ENCODE data around the gene SLC22A14. TPM values are rescaled to one million over a fixed set of nuclear protein-coding genes. Genes with fewer than 3 reads are reported as not detected.
A peak's percentile ranks its signal among the peaks of the same experiment; 100 is the strongest.

SLC22A14 gene
- total RNA-seq, 2 donors from 2014 or later = not detected

DNA sequence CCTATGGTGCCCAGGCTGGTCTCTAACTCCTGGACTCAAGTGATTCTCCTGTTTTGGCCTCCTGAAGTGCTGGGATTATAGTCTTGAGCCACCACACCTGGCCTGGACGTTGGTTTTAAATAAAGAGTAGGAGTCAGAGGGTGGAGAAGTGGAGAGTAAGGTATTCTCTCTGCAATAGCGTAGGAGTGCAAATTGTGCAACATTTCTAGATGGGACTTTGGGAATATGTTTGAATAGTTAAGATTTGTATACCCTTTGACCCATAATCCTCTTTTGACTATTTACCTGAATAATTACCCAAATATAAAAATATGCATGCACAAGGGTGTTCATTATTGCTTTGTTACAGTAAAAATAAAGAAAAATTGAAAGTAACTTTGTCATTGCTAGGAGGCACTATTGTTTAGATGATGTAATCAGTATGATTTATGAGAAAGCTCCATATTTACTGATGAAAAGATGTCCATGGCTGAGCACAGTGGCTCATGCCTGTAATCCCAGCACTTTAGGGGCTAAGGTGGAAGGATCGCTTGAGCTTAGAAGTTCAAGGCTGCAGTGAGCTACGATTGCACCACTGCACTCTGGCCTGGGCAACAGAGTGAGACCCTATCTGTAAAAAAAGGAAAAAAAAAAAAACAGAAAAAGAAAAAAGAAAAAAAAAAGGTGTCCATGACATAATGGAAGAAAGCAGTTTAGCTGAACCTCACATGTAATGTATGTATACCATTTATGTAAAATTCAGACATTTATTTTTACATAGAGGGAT lies 49.3 kb downstream of the SLC22A14 start:
- no peak for ATAC-seq

DNA sequence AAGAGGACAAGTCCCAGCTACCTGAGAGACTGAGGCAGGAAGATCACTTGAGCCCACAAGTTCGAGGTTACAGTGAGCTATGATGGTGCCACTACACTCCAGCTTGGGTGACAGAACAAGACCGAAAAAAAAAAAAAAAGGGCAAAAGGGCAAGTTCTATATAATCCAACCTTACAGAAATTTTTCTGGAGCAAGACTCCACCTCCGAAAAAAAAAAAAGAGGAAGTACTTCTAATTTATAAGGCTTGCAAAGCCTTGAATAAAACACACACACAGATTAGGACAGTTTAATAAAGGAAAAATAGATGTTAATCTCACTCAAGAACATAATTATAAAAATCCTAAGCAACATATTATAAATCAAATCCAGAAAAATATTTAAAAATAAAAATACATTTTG lies 50.1 kb downstream of the SLC22A14 start:
- DNase-seq = no peak
- intact Hi-C loops (cut with DNase I, micrococcal nuclease) = no loop called here
- no peak for ATAC-seq

More for the DNA sequence above, 49.3 kb downstream of the SLC22A14 start:
- intact Hi-C loops (cut with DNase I, micrococcal nuclease) = no loop called here
- no peak for DNase-seq

DNA sequence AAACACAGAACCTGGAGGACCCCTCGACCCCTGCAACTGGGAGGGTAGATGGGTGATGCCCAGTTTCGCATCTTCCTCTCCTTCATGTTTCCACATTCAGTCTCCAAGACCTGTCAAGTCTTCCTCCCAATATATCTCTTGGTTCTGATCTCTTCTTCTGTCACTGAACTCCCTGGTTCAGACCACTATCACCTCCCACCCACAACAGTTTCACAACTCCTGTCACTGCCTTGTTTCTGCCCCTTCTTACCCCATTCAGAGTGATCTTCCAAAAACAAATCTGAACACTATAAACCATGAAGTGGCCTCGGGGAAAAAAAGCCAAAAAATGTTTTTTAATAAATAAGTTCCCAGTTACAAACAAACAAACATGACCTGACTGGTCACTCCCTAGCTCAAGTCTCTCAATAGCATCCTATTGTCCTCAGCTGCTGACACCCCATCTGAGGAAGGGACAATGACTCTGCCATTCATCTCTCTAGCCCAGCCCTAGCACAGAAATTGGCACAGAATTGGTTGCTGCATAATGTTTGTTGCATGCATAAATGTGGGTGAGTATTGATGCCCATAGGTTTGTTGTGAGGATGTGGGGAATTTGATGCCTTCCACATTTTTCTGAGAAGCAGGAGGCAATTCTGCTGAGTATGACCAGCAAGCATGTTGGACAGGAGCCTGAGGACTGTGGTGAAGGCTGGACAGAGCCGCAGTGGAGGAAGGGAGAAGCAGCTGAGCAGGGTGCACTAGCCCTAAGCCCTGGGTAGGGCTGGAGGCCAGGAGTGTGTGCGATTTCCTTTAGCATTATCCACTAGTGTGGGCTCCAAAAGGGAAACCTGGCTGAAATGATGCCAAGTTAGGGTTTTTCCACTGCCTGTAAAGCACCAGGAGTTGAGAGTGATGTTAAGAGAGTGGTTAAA lies 52.3 kb downstream of the SLC22A14 start:
- intact Hi-C loops (cut with DNase I, micrococcal nuclease) = no loop called here
- no peak for ATAC-seq
- DNase-seq = no peak

DNA sequence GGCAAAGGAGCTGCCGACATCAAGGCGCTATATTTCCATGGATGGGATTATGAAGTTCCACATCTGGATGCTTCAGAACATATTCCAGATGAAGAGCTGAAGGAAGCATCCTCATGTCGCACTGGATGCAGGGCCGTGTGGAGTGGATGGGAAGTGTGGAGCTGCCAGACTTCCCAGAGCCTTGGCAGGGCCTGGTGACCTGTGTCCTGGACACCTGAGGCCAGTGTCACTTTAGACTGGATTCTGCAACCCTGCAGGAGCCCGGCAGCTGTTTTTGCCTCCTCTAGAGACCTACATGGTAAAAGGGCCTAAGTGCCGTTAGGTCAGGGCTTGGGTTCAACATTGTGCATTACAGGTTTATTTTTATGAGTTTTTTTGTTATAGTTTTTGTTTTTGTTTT lies 53.2 kb downstream of the SLC22A14 start:
- DNase-seq (no peak), ATAC-seq (no peak)
- intact Hi-C loops (cut with DNase I, micrococcal nuclease) = no loop called here

DNA sequence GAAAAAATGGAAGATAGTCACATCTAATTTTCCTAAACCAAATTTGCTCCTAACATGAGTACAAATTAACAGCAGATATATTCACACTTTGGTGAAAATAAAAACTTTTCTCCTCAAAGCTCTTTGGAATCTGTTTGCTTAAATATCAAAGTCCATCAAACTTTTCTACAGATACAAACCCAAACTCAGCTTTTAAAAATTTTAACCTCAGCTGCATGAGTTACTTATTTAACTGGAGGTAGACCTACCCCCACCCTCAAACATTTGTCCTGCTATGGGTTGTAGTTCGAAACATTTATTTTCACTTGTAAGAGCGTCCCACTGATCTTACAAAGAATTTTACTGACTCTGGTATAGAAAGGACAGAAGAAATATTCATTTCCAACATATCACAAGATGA lies 55.6 kb downstream of the SLC22A14 start:
- no peak for DNase-seq
- no peak for ATAC-seq

DNA sequence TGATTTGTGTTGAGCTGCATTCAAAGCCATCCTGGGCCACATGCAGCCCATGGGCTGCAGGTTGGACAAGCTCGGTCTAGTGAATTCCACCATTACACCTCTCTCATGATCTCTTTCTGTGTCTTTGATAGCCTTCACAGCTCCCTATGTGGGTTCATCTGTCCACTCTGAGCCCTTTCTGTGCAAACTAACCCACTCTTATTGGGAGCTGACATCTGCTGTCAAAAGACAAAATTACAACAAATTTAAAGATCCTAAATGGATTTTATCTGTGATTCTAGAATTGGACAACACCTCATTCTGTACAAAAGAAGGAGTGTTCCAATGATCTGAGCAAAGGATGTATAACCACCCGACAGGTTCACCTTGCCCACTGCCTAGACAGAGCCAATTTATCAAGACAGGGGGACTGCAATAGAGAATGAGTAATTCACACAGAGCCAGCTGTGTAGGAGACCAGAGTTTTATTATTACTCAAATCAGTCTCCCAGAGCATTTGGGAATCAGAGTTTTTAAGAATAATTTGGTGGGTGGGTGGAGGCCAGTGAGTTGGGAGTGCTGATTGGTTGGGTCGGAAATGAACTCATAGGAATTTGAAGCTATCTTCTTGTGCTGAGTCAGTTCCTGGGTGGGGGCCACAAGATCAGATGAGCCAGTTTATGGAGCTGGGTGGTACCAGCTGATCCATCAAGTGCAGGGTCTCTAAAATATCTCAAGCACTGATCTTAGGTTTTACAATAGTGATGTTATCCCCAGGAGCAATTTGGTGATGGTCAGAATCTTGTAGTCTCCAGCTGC lies 61.9 kb downstream of the SLC22A14 start:
- DNase-seq = no peak
- ATAC-seq = no peak
- intact Hi-C loops (cut with DNase I, micrococcal nuclease) = loop anchor here in 1 of 2 donors (10.0 kb wide), 1 partner anchor 141 kb away; no protein-coding TSS in a partner anchor

More for the DNA sequence above, 55.6 kb downstream of the SLC22A14 start:
- intact Hi-C loops (cut with DNase I, micrococcal nuclease) = no loop called here

DNA sequence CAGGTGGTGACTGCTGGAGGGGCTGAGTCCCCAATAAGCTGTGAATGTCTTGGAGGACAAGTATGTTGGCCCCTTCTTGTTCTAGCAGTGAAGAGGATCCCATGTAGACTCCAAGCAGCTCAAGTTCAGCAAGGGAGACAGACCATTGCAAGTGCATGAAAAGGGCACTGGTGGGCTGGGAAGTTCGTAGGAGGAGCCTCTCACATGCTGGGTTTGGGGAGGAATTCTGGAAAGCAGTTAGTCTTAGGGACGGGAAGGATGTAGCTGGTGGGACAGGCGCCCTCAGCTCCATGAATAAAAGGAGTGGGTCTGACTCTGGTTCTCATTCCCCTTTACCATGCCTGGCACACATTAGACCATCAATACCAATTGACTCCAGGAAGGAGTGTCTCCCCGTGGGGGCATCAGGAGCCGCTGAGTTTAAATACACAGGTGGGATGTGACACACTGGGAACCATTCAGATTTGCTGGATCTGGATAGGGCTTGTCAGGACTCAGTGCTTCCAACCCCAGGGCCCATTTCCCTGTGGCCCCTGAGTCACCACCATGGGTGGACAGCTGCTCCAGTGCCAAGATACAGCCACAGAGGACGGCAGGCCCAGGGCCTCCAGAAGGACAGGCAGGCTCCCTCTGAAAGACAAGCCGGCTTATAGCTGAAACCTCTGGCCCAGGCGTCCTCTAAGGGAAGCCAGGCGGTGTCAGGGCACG lies 63.9 kb downstream of the SLC22A14 start:
- intact Hi-C loops (cut with DNase I, micrococcal nuclease) = loop anchor here (2.0 to 10.0 kb wide), 2 partner anchors 133 to 139 kb away; no protein-coding TSS in a partner anchor

DNA sequence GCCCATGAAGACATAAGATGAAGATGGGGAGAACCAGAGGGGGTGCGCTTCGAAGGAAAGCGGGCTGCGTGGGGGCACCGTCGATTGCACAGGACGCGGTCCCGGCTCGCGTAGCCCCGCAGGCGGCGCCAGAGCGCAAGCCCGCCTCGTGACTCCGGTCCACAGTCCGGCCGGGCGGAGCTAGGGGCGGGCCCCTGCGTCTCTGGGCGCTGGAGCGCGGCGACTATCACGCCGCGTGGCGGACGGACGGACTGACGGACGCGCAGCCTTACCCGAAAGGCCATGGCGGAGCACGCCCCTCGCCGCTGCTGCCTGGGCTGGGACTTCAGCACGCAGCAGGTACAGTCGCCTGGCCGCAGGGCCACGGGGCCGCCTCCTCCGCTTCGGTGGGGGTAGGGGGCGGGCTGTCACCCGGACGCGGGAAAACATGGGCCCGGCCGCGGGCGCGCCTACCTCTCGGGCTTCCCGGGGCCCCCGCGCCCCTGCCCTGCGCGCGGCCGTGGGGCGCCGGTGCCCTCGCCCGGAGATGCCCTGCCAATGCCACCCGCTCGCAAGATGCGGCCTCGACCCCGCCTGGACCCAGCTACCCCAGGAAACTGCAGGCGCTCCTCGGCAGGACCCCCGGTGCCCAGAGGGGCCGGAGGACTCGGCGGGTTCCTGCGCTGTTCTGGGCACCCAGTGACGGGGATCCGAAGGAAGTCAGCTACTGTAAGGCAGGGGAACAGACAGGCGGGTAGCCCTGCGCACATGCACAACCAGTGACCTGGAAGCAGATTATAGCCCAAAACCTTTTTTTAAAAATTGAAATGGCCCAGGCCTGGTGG lies 64.7 kb downstream of the SLC22A14 start, which contains the start of gene XYLB:
TSS of gene XYLB (plus strand) at position 199 of the 824 bp plus-strand sequence. CDS start at position 283, 84 bp downstream.
- intact Hi-C loops (cut with DNase I, micrococcal nuclease) = loop anchor here (2.0 to 10.0 kb wide), 2 partner anchors 132 to 138 kb away; no protein-coding TSS in a partner anchor
- peak; percentile 95 for ATAC-seq
- DNase-seq = peak; percentile 84 to 92

More for the DNA sequence above, 63.9 kb downstream of the SLC22A14 start:
- no peak for DNase-seq
- ATAC-seq = peak; percentile 43

DNA sequence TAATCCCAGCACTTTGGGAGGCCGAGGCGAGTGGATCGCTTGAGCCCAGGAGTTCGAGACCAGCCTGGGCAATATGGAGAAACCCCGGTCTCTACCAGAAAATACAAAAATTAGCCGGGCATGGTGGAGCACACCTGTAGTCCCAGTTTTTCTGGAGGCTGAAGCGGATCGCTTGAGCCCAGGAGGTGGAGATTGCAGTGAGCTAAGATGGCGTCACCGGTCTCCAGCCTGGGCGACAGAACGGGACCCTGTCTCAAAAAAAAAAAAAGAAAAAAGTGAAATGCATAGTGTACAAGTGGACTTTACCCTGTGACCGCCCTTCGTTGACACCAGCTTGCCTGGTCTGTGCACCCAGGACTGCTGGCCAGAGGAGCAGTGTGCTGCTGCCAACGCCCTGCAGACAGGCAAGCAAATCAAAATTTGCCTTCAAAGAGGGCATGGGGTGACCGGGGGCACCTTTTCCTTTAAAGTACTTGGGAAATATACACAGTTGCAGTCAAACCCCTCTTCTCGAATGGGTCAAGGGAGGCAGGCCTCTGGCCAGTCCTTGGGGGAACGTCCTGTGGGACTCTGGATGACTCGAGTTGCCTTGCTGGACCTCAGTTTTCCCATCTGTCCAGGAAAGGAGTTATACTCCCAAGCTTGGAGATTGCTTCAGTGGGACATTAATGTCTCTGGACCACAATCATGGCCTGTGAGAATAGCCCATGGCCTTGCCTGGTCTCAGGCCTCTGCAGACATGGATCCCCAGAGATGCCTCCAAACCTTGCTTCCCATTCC lies 65.5 kb downstream of the SLC22A14 start:
- peak; percentile 62 for ATAC-seq
- intact Hi-C loops (cut with DNase I, micrococcal nuclease) = loop anchor here (2.0 to 10.0 kb wide), 2 partner anchors 131 to 137 kb away; no protein-coding TSS in a partner anchor
- DNase-seq = peak; percentile 38 to 55

DNA sequence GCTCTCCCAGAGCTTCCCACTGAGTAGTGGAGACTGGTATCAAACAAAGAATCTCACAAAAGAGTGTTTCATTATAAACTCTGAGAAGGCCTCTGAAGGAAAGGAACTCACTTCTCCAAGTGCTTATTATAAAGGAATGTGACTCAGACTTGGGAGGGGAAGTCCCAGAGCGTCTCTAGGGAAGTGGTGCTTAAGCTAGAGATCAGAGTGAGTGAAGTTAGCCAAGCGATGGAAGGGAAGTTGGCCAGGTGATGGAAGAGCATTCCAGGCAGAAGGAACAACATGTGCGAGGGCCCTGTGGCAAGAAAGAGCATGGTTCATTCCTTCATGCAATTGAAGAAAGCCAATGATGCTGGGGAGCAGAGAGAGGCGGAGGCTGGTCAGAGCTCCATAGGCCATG lies 66.8 kb downstream of the SLC22A14 start:
- no peak for ATAC-seq
- no peak for DNase-seq
- intact Hi-C loops (cut with DNase I, micrococcal nuclease) = loop anchor here in 1 of 2 donors (10.0 kb wide), 1 partner anchor 136 kb away; no protein-coding TSS in a partner anchor

DNA sequence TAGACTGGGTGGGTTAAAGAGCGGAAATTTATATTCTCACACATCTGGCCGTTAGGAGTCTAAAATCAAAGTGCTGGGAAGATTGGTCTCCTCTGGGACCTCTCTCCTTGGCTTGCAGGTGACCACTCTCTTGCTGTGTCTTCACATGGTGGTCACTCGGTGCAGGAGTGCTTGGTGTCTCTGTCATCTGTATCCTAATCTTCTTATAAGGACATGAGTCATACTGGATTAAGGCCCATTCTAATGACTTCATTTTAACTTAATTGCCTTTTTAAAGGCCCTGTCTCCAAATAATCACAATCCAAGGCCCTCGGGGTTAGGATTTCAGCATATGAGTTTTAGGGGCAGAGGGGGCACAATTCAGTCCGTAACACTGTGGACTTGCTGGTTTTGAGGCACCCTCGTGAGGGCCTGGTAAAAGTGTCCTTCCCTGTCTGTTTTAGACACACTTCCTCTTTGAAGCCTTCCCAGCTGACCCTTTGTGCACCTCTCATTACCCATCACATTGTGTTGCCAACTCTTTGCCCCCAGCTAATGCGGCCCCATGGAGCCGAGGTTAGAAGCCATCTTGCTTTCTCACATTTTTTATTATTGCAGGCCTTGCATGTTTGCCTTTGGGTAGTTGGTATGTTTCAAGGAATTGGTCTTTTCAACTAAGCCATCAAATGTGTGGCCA lies 67.7 kb downstream of the SLC22A14 start:
- intact Hi-C loops (cut with DNase I, micrococcal nuclease) = loop anchor here in 1 of 2 donors (10.0 kb wide), 1 partner anchor 135 kb away; no protein-coding TSS in a partner anchor
- ATAC-seq (no peak), DNase-seq (no peak)

DNA sequence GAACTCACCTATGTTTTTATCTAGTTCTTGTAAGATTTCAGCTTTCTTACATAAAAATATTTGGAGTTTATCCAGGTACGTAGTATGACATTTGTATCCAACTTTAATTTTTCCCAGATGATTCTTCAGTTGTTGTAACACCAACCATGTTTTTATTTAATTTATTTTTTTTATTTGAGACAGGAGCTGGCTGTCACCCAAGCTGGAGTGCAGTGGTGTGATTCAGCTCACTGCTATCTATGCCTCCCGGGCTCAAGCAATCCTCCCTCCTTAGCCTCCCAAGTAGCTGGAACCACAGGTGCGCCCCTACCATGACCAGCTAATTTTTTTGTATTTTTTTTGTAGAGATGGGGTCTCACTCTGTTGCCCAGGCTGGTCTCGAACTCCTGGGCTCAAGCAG lies 71.1 kb downstream of the SLC22A14 start:
- intact Hi-C loops (cut with DNase I, micrococcal nuclease) = no loop called here
- no peak for ATAC-seq
- no peak for DNase-seq

DNA sequence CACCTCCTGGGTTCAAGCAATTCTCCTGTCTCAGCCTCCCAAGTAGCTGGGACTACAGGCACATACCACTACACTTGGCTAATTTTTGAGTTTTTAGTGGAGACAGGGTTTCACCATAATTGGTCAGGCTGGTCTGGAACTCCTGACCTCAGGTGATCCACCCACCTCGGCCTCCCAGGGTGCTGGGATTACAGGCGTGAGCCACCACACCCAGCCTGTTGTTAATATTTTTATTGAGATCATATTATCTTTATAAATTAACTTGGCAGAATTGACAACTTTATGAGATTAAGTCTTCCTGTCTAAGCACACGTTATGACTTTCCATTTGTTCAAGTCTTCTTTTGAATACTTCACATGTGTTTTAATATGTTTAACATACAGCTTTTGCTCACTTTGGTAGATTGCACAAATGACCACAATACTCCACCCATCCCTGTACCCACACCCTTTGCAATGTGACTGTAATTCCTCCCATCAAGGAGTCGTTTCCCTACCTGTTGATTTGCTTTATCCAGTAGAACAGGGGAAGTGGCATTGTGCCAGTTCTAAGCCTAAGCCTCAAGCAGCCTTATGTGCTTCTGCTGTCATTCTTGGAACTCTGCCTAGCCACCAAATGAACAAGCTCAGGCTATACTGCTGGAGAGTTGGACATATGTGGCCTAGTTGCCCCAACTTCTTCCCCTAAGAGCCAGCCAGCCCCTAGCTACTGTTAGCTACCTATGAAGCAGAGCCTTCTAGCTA lies 72.7 kb downstream of the SLC22A14 start:
- ATAC-seq = peak; percentile 95
- DNase-seq = peak; percentile 53 to 56
- intact Hi-C loops (cut with DNase I, micrococcal nuclease) = no loop called here

DNA sequence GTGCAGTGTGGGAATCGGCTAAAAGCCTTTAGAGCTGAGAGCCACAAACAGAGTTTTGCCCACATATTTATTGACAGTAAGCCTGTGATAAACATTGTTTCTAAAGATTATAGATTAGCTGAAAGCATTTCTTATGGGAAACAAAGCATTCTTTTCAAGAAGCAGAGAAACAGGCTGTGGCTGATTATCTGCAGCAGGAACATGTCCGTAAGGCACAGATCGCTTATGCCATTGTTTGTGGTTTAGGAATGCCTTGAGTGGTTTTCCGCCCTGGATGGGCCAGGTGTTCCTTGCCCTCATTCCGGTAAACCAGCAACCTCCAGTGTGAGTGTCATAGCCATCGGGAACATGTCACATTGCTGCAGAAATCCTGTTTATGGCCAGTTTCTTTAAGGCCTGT lies 76.9 kb downstream of the SLC22A14 start:
- intact Hi-C loops (cut with DNase I, micrococcal nuclease) = no loop called here
- DNase-seq (no peak), ATAC-seq (no peak)

DNA sequence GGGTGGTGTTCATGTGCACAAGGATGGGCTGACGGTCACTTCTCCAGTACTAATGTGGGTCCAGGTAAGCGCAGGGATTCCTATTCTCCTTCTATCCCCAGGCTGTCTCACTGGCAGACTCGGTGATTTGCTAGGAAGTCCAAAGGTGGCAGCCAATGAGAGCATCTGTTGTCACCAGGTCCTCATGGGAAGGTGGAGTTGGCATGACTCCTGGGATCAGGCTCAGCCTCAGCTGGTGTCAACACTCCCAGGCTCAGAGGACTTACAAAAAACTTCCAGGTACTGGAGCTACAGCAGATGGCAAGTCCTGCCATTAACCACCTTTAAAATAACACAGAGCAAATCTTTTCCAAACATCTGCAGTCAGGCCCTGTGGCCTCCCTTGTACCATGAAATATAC lies 78.3 kb downstream of the SLC22A14 start:
- DNase-seq (no peak), ATAC-seq (no peak)
- intact Hi-C loops (cut with DNase I, micrococcal nuclease) = no loop called here

Data from left colon (tissue), 2 donors.